ENCODE results near the gene RNF150.

Gene RNF150

DNA sequence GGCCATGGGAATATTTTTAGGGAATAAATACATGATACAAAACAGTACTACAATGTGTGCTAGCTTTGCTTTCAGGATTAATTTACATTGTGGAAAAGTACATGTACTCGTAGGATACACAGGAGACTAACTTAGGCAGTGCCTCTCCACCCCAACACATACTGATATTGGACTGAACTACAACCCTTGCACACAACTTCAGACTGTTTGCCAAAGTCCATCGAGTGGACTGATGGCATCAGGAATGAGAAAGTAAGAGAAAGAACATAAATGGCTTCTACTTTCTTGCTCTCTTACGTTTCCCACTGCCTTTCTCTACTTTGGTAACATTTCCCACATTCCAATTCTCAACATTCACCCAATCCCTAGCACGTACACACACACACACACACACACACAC, 130.1 kb downstream of the RNF150 start:
- H3K4me3 ChIP-seq (ENCODE audit: low read depth, low read length), result no peak overlapping the region
- no peak for DNase-seq (ENCODE audit: low read depth)
- TF ChIP-seq, protein P1, sequence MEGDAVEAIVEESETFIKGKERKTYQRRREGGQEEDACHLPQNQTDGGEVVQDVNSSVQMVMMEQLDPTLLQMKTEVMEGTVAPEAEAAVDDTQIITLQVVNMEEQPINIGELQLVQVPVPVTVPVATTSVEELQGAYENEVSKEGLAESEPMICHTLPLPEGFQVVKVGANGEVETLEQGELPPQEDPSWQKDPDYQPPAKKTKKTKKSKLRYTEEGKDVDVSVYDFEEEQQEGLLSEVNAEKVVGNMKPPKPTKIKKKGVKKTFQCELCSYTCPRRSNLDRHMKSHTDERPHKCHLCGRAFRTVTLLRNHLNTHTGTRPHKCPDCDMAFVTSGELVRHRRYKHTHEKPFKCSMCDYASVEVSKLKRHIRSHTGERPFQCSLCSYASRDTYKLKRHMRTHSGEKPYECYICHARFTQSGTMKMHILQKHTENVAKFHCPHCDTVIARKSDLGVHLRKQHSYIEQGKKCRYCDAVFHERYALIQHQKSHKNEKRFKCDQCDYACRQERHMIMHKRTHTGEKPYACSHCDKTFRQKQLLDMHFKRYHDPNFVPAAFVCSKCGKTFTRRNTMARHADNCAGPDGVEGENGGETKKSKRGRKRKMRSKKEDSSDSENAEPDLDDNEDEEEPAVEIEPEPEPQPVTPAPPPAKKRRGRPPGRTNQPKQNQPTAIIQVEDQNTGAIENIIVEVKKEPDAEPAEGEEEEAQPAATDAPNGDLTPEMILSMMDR (IDR thresholded peaks at IDR 0.05; ENCODE audit: low read depth, low read length, missing control alignments), result no peak
- in situ Hi-C loops (cut with HindIII; ENCODE audit: low sequenced_read_pairs), result no loop called here

GRCh38 chr4:141002323-141002805, 130.9 kb downstream of the RNF150 start:
- in situ Hi-C loops (cut with HindIII; ENCODE audit: low sequenced_read_pairs), result no loop called here
- no peak for DNase-seq (ENCODE audit: low read depth)
- TF ChIP-seq, protein P1 (IDR thresholded peaks at IDR 0.05; ENCODE audit: low read depth, low read length, missing control alignments), result no peak
- H3K4me3 ChIP-seq (ENCODE audit: low read depth, low read length), result no peak overlapping the region

- no peak overlapping the region for H3K4me3 ChIP-seq (ENCODE audit: low read depth, low read length)
- TF ChIP-seq, protein P1 (IDR thresholded peaks at IDR 0.05; ENCODE audit: low read depth, low read length, missing control alignments), result peak; percentile 16
- DNase-seq (ENCODE audit: low read depth), result peak; percentile 96
- in situ Hi-C loops (cut with HindIII; ENCODE audit: low sequenced_read_pairs), result no loop called here
Observed at GRCh38 chr4:140996766-140997165, 136.5 kb downstream of the RNF150 start.

DNA sequence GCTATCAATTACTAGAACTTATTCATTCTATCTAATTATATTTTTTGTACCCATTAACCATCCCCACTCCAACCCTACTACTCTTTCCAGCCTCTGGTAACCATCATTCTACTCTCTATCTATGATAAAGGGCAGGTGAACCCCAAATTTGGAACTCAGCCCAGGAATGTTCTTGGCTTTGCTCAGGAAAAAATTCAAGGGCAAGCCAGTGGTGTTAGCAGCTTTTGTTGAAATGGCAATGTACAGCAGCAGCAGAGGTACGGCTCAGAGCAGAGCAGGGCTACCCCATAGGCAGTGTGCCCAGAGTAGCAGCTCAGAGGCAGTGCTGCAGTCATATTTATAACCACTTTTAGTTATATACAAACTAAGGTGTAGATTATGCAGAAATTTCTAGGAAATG, 138.2 kb downstream of the RNF150 start:
- DNase-seq (ENCODE audit: low read depth), result peak; percentile 46
- H3K4me3 ChIP-seq (ENCODE audit: low read depth, low read length), result no peak overlapping the region
- in situ Hi-C loops (cut with HindIII; ENCODE audit: low sequenced_read_pairs), result no loop called here
- TF ChIP-seq, protein P1 (IDR thresholded peaks at IDR 0.05; ENCODE audit: low read depth, low read length, missing control alignments), result no peak

GRCh38 chr4:140994015-140994414, 139.3 kb downstream of the RNF150 start:
- H3K4me3 ChIP-seq (ENCODE audit: low read depth, low read length), result no peak overlapping the region
- in situ Hi-C loops (cut with HindIII; ENCODE audit: low sequenced_read_pairs), result no loop called here
- DNase-seq (ENCODE audit: low read depth), result no peak
- TF ChIP-seq, protein P1 (IDR thresholded peaks at IDR 0.05; ENCODE audit: low read depth, low read length, missing control alignments), result no peak

GRCh38 chr4:140993370-140993769, 139.9 kb downstream of the RNF150 start:
- in situ Hi-C loops (cut with HindIII; ENCODE audit: low sequenced_read_pairs), result no loop called here
- TF ChIP-seq, protein P1 (IDR thresholded peaks at IDR 0.05; ENCODE audit: low read depth, low read length, missing control alignments), result no peak
- DNase-seq (ENCODE audit: low read depth), result no peak
- no peak overlapping the region for H3K4me3 ChIP-seq (ENCODE audit: low read depth, low read length)

- H3K4me3 ChIP-seq (ENCODE audit: low read depth, low read length), result no peak overlapping the region
- TF ChIP-seq, protein P1 (IDR thresholded peaks at IDR 0.05; ENCODE audit: low read depth, low read length, missing control alignments), result no peak
- in situ Hi-C loops (cut with HindIII; ENCODE audit: low sequenced_read_pairs), result no loop called here
- no peak for DNase-seq (ENCODE audit: low read depth)
Observed at GRCh38 chr4:140989944-140990343, 143.3 kb downstream of the RNF150 start.

Measured in astrocyte of the cerebellum (primary cell).